HEK293 (cell line): ENCODE results near the gene TLR4.

Experiments
- CTCF ChIA-PET: fragments of 350-600 bp; formaldehyde crosslinking; extraction: SDS; loops from one replicate; lab custom pipeline; 2021; ENCODE audit warnings: antibody characterized with exemption; lab: Yijun Ruan, JAX
- POLR2A ChIA-PET: fragments of 300-600 bp; formaldehyde crosslinking; extraction: SDS; loops from one replicate; lab custom pipeline; 2020; ENCODE audit warnings: antibody characterized with exemption, inconsistent platforms; lab: Yijun Ruan, JAX
- H3K27ac ChIP-seq: fragments of 200-500 bp; sonication (Bioruptor generic); 2 replicates; pipeline ENCODE4 v1.5.1; 2014; ENCODE audit warnings: low read depth, low read length, control low read depth, inconsistent platforms; ENCODE audit errors: extremely low read depth
- H3K36me3 ChIP-seq, 2 experiments: fragments of 200-500 bp in 1 of 2; sonication (Bioruptor generic) in 1 of 2; 1 replicate in 1 of 2; 2 replicates in 1 of 2; pipeline ENCODE4 v1.5.1; 2014 to 2017; ENCODE audit warnings: inconsistent platforms in 2 of 2, low read length in 2 of 2; ENCODE audit not compliant: control insufficient read depth in 2 of 2, insufficient read depth in 1 of 2
- H3K4me1 ChIP-seq: fragments of 200-500 bp; sonication (Bioruptor generic); 2 replicates; pipeline ENCODE4 v1.5.1; 2014; ENCODE audit warnings: mild to moderate bottlenecking, low read length, inconsistent platforms; ENCODE audit not compliant: control insufficient read depth, insufficient read depth
- H3K4me3 ChIP-seq: 2 replicates; pipeline ENCODE4 v1.5.1; 2011; ENCODE audit warnings: low read depth, mild to moderate bottlenecking, control low read depth, low read length, moderate library complexity
- H3K9me3 ChIP-seq: fragments of 200-500 bp; sonication (Bioruptor generic); 2 replicates; pipeline ENCODE4 v1.5.1; 2014; ENCODE audit warnings: low read depth, low read length, inconsistent platforms; ENCODE audit not compliant: control insufficient read depth, insufficient read depth
- INSM2 ChIP-seq: fragments of 450-650 bp; formaldehyde crosslinking; IDR thresholded peaks from 2 replicates; pipeline ENCODE4 v1.5.1; 2016; ENCODE audit warnings: missing biosample characterization, missing genetic modification characterization
- KLF1 ChIP-seq: fragments of 450-650 bp; formaldehyde crosslinking; IDR thresholded peaks from 2 replicates; pipeline ENCODE4 v1.5.1; 2016; ENCODE audit warnings: missing biosample characterization, missing genetic modification characterization
- PRDM1 ChIP-seq: fragments of 450-650 bp; formaldehyde crosslinking; IDR thresholded peaks from 2 replicates; pipeline ENCODE4; 2016; ENCODE audit warnings: missing biosample characterization, missing genetic modification characterization
- RBAK ChIP-seq: fragments of 450-650 bp; formaldehyde crosslinking; IDR thresholded peaks from 2 replicates; pipeline ENCODE4 v1.5.1; 2016; ENCODE audit warnings: missing biosample characterization, missing genetic modification characterization
- REPIN1 ChIP-seq: fragments of 450-650 bp; formaldehyde crosslinking; IDR thresholded peaks from 2 replicates; pipeline ENCODE4 v1.5.1; 2017; ENCODE audit warnings: missing biosample characterization, missing genetic modification characterization, low read depth
- REST ChIP-seq: fragments of 450-650 bp; formaldehyde crosslinking; IDR thresholded peaks from 2 replicates; pipeline ENCODE4 v1.5.1; 2016; ENCODE audit warnings: missing biosample characterization, missing genetic modification characterization
- ZBTB11 ChIP-seq: fragments of 450-650 bp; formaldehyde crosslinking; conservative IDR thresholded peaks from 2 replicates; pipeline ENCODE4 v1.5.1; 2016; ENCODE audit warnings: low read depth, missing biosample characterization, missing genetic modification characterization
- ZBTB26 ChIP-seq: fragments of 450-650 bp; formaldehyde crosslinking; optimal IDR thresholded peaks from 2 replicates; pipeline ENCODE3; 2016; ENCODE audit warnings: missing biosample characterization, mild to moderate bottlenecking, missing genetic modification characterization
- ZBTB44 ChIP-seq: fragments of 450-650 bp; IDR thresholded peaks from 2 replicates; pipeline ENCODE4 v1.5.1; 2018; ENCODE audit warnings: missing biosample characterization, mild to moderate bottlenecking, missing genetic modification characterization
- ZNF18 ChIP-seq: fragments of 450-650 bp; formaldehyde crosslinking; IDR thresholded peaks from 2 replicates; pipeline ENCODE4 v1.5.1; 2016; ENCODE audit warnings: missing biosample characterization, missing genetic modification characterization
- ZNF223 ChIP-seq: fragments of 450-650 bp; formaldehyde crosslinking; IDR thresholded peaks from 2 replicates; pipeline ENCODE4 v1.5.1; 2016; ENCODE audit warnings: missing biosample characterization, missing genetic modification characterization
- ZNF350 ChIP-seq: fragments of 450-650 bp; formaldehyde crosslinking; IDR thresholded peaks from 2 replicates; pipeline ENCODE4 v1.5.0; 2017; ENCODE audit warnings: missing biosample characterization, mild to moderate bottlenecking, missing genetic modification characterization
- ZNF362 ChIP-seq: fragments of 450-650 bp; formaldehyde crosslinking; IDR thresholded peaks from 2 replicates; pipeline ENCODE4 v1.5.1; 2016; ENCODE audit warnings: missing biosample characterization, missing genetic modification characterization
- ZNF394 ChIP-seq: fragments of 450-650 bp; formaldehyde crosslinking; IDR thresholded peaks from 2 replicates; pipeline ENCODE4 v1.5.1; 2016; ENCODE audit warnings: missing biosample characterization, missing genetic modification characterization, mild to moderate bottlenecking, moderate library complexity, borderline replicate concordance
- ZNF548 ChIP-seq: fragments of 450-650 bp; formaldehyde crosslinking; IDR thresholded peaks from 2 replicates; pipeline ENCODE4 v1.5.1; 2016; ENCODE audit warnings: missing biosample characterization, missing genetic modification characterization
- ZNF629 ChIP-seq: fragments of 450-650 bp; formaldehyde crosslinking; IDR thresholded peaks from 2 replicates; pipeline ENCODE4 v1.5.1; 2017; ENCODE audit warnings: missing biosample characterization, missing genetic modification characterization
- ZNF660 ChIP-seq: fragments of 450-650 bp; IDR thresholded peaks from 2 replicates; pipeline ENCODE4 v1.5.1; 2018; ENCODE audit warnings: missing biosample characterization, mild to moderate bottlenecking, missing genetic modification characterization
- ZXDB ChIP-seq: fragments of 450-650 bp; formaldehyde crosslinking; IDR thresholded peaks from 2 replicates; pipeline ENCODE4 v1.5.1; 2016; ENCODE audit warnings: missing biosample characterization, missing genetic modification characterization

Gene TLR4

GRCh38 chr9:117704024-117704575 lies at the start of gene TLR4:
TSS of gene TLR4 (plus strand) at chr9:117704403. CDS start at chr9:117704473, 70 bp downstream.
- H3K36me3 ChIP-seq, result no peaks in the 10 kb centered on the region
- H3K27ac ChIP-seq, result no peak within 1 kb of the TSS
- no peaks in the 10 kb centered on the region for H3K9me3 ChIP-seq
- CTCF ChIA-PET, result no interaction called here
- H3K4me1 ChIP-seq, result no peaks in the 10 kb centered on the region
- peak within 1 kb of the TSS; percentile 18 for H3K4me3 ChIP-seq
- POLR2A ChIA-PET, result no interaction called here
- no peak for TF ChIP-seq ZNF350 (tag by site-specific recombination)
- TF ChIP-seq ZXDB (tag by site-specific recombination), result no peak
- no peak for TF ChIP-seq ZNF223 (tag by site-specific recombination)
- TF ChIP-seq REST, result no peak
- TF ChIP-seq RBAK (tag by site-specific recombination), result no peak
- no peak for TF ChIP-seq KLF1
- TF ChIP-seq ZNF548, result no peak
- TF ChIP-seq REPIN1 (tag by site-specific recombination), result no peak
- TF ChIP-seq ZBTB11 (tag by site-specific recombination), result no peak
- TF ChIP-seq ZNF629 (tag by site-specific recombination), result no peak
- no peak for TF ChIP-seq ZBTB44 (tag by site-specific recombination)
- TF ChIP-seq ZNF394, result no peak
- no peak for TF ChIP-seq ZBTB26 (tag by site-specific recombination)
- TF ChIP-seq ZNF660 (tag by site-specific recombination), result no peak
- TF ChIP-seq PRDM1, result no peak
- no peak for TF ChIP-seq ZNF362 (tag by site-specific recombination)
- TF ChIP-seq ZNF18, result no peak
- TF ChIP-seq INSM2 (tag by site-specific recombination), result no peak
- TF ChIP-seq, all 188 proteins: peak for 0
